Activated naive CD4-positive, alpha-beta T cell treated with anti-CD3 and anti-CD28 coated beads, Interleukin-2, amount 50 U/mL, for 72 hours (primary cell): ENCODE results near the gene GRB14. TPM values are rescaled to one million over a fixed set of nuclear protein-coding genes. Genes with fewer than 3 reads are reported as not detected.
"Not testable (repeated sequence)": the region's sequence is repeated elsewhere in the genome, so short reads cannot be mapped to it uniquely, and the experiment has no call there.

ENCODE experiments used
- ATAC-seq, 2 donors: fragments of 150-1000 bp; cut with Tn5 transposase; 2 replicates each; pipeline ENCODE4 v1.10.0; 2021; ENCODE audit warnings: mild to moderate bottlenecking in 2 of 2, moderate library complexity in 2 of 2
- DNase-seq, 2 donors: peaks; one replicate each; pipeline ENCODE4 v3.0.0; 2021 to 2022; ENCODE audit warnings: low spot score in 2 of 2
- H3K27ac Mint-ChIP-seq, 2 donors: one replicate each; pipeline ENCODE4 v1.8.0; 2022; ENCODE audit warnings: mild to moderate bottlenecking in 2 of 2, mixed read lengths in 2 of 2
- H3K36me3 Mint-ChIP-seq, 2 donors: one replicate each; pipeline ENCODE4 v1.8.0; 2022; ENCODE audit warnings: mixed read lengths in 2 of 2
- H3K9me3 Mint-ChIP-seq, 2 donors: one replicate each; pipeline ENCODE4 v1.8.0; 2022; ENCODE audit warnings: mixed read lengths in 2 of 2
- total RNA-seq, 2 donors: library from RNA; stranded (reverse); gene quantifications; one replicate each; pipeline ENCODE4 v1.2.3, GENCODE V29; 2022

GRB14 gene
- total RNA-seq, 2 donors from 2014 or later, result not detected

DNA sequence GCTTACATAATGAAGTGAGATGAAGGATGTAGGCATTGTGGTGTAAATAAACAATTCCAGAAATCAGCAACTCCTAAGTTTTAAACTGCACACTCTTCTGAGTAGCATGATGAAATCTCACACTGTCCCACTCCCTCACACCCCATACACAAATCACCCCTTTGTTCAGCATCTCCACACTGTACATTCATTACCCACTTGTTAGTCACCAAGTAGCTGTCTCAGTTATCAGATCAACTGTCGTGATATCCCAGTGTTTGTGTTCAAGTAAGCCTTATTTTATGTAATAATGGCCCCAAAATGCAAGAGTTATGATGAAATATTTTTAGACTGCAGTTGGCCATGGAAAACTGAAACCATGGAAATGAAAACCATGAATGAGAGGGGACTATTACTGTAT, 135.7 kb downstream of the GRB14 start:
- peaks cover 0 to 15% of the 10 kb centered on the region in 2 donors for H3K9me3 Mint-ChIP-seq
- no peak for ATAC-seq

DNA sequence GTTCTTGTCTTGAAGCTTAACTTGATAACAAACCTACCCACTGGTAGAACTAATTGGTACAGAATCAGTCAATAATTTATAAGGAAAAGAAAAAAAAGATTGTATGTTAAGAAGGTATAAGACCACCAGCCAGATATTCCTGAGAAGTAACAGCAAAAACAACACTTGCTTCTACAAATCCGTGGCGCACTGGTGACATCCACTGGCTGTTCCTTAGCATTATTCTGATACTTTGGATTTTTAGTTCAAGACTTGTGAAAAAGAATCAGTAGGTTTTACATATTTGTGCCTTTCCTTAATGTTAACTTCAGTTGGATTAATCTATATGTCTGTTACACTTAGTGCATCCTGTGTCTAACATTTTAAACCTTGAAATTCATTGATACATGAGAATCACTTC, 141.8 kb downstream of the GRB14 start:
- Mint-ChIP-seq H3K27ac (no peak overlapping the region), H3K9me3 (peaks cover 0 to 7% of the 10 kb centered on the region in 2 donors), H3K36me3 (no peaks in the 10 kb centered on the region)
- DNase-seq (no peak), ATAC-seq (no peak)

More for the DNA sequence above, 135.7 kb downstream of the GRB14 start:
- H3K27ac Mint-ChIP-seq, result no peak overlapping the region
- H3K36me3 Mint-ChIP-seq, result no peaks in the 10 kb centered on the region
- DNase-seq, result no peak

DNA sequence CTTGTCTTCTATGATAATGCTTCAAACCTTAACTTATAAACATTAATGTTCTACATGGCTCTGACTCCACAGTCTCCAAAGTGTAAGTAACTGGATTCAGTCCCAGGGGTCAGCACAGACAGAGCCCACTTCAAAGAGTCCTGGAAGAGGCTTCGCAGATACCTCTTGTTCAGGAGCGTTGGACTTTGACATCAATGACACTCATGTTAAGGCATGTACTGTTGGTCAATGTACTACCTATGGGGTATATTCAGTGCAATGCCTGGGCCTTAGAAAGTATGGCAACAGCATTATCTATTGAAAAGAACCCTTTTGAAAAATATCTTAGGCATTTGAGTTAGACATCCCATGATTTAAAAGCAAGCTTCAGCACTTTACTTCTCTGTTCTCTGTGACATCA, 143.1 kb downstream of the GRB14 start:
- Mint-ChIP-seq H3K27ac (no peak overlapping the region), H3K36me3 (no peaks in the 10 kb centered on the region), H3K9me3 (peaks cover 0 to 4% of the 10 kb centered on the region in 2 donors)
- ATAC-seq (no peak), DNase-seq (no peak)

DNA sequence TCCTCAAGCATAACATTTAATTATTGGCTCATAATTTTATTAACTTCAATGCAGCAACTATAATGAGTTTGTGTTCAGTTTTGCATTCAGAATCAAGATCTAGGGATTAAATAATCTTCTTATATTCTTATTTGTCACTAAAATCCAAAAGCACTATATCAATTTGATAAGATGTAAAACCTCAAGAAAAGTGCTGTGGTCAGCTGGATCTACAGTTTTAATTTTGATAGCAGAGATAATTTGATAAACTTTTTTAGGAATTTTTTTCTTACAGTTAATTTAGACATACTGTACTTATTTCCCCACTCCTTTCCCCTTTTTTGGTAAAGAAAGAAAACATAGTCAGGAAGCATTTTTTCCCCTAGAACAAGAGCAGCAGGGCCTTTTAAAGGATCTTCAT, 146.4 kb downstream of the GRB14 start:
- ATAC-seq (no peak), DNase-seq (no peak)
- H3K36me3 Mint-ChIP-seq, result no peaks in the 10 kb centered on the region
- no peak overlapping the region for H3K27ac Mint-ChIP-seq
- H3K9me3 Mint-ChIP-seq, result no peaks in the 10 kb centered on the region

DNA sequence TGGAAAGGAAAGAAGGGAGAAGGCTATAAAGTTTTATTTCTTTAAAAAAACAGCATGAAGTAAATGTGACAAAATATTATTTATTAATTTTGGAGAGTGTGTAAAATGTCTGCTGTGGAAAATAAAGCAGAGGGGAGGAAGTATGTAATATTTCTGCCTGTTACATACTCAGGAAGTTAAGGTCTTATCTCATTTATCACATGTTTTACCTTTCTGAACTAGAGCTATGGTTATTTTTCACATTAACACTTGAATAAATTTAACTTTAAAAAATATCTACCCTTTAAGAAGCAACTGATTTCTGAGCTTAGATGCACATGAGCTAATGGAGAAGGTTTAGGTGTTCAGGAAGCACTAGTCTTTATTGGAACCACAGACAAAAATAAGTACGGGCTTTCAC, 148.3 kb downstream of the GRB14 start:
- ATAC-seq, result no peak
- DNase-seq, result no peak
- Mint-ChIP-seq H3K27ac (no peak overlapping the region), H3K9me3 (no peaks in the 10 kb centered on the region), H3K36me3 (no peaks in the 10 kb centered on the region)

DNA sequence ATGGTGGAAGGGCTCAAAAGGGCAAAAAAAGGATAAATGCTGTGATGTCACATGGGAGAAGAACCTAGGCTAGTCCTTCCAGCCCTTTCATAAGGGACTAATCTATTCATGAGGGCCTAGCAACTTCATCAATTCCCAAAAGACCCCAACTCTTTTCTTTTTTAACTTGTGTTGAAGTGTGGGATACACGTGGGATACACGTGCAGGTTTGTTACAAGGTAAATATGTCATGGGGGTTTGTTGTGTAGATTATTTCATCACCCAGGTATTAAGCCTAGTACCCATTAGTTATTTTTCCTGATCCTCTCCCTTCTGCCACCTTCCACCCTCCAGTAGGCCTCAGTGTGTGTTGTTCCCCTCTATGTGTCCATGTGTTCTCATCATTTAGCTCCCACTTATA, 156.2 kb downstream of the GRB14 start:
- not testable (repeated sequence) for DNase-seq, H3K27ac Mint-ChIP-seq, ATAC-seq, H3K36me3 Mint-ChIP-seq
- H3K9me3 Mint-ChIP-seq, result peaks cover 10 to 17% of the 10 kb centered on the region in 2 donors

DNA sequence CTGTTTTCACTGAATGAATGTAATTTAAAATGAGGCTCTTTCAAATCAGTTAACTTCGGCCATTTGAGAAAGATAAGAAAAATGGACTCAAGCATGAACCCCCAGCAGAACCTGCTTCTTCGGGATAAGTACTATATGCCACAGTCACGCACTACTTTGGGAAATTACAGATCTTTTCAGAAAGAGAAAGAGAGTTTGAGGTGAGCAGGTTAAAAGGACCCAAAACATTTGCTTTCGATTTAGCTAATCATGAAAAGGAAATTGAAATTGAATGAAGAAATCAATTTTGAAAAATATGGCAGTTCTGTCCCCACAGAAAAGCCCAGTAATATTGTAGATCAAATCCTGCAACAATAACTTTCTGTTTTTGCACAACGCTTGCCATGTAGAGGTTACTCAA, 156.9 kb downstream of the GRB14 start:
- DNase-seq, result no peak
- peaks cover 10 to 17% of the 10 kb centered on the region in 2 donors for H3K9me3 Mint-ChIP-seq
- no peaks in the 10 kb centered on the region for H3K36me3 Mint-ChIP-seq
- H3K27ac Mint-ChIP-seq, result no peak overlapping the region
- no peak for ATAC-seq

DNA sequence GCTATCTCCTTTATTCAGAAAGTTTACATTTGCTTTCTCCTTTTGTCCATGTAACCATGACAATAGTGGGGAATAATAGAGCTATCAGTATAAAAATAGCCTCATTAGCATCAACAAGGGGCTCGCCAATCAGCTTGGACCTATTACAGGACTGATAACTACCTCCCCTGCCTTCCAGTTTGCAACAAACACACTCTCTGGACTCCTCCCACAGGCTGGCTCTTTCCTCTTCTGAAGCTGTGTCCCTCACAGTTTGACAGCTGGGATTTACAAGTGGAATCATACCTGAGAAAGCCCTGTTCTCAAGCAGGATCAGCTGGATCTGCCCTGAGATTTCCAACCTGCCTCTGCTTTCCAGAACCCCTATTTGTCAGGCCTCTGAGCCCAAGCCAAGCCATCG, 162.5 kb downstream of the GRB14 start:
- H3K27ac Mint-ChIP-seq, result no peak overlapping the region
- no peak for ATAC-seq
- no peak for DNase-seq
- peaks cover 17 to 20% of the 10 kb centered on the region in 2 donors for H3K9me3 Mint-ChIP-seq
- no peaks in the 10 kb centered on the region for H3K36me3 Mint-ChIP-seq

DNA sequence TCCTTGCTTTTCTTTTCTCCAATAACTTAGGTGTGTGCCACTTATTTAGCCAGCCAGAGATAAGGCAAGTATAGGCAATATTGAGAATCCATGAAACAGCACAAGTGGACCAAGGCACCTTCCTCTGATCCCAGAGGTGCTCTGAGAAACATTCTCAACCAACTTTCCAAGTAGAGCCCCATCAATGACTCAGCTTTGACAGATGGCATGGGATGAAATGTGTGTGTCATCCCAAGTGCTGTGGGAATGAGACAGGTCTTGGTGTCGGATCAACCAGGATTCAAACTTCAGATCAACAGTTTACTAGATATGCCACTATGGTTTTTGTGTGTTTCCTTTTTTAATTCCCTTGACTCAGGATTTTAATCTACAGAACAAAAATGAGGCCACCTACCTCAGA, 164.0 kb downstream of the GRB14 start:
- DNase-seq (no peak), ATAC-seq (no peak)
- no peaks in the 10 kb centered on the region for H3K36me3 Mint-ChIP-seq
- H3K9me3 Mint-ChIP-seq, result peaks cover 6 to 20% of the 10 kb centered on the region in 2 donors
- H3K27ac Mint-ChIP-seq, result no peak overlapping the region

DNA sequence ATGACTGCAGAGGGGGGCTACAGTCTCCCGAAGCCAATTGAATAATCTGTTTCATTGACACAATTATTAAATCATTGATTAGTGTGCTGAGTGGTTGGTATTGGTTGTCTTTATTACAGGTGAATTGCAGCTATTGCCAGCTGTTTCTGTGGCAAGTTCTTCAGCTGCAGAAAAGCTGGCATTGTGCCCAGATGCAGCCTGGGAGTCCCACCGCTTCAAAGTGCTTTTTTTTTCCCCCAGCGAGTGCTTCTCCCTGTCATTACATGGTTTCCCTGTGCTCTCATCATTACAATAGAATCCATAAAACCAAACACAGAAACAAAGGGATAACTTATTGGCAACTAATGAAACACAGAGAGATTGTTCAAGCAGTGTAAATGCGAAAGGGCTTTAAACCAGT, 164.7 kb downstream of the GRB14 start:
- DNase-seq (no peak), ATAC-seq (no peak)
- Mint-ChIP-seq H3K27ac (no peak overlapping the region), H3K9me3 (peaks cover 6 to 16% of the 10 kb centered on the region in 2 donors), H3K36me3 (no peaks in the 10 kb centered on the region)

DNA sequence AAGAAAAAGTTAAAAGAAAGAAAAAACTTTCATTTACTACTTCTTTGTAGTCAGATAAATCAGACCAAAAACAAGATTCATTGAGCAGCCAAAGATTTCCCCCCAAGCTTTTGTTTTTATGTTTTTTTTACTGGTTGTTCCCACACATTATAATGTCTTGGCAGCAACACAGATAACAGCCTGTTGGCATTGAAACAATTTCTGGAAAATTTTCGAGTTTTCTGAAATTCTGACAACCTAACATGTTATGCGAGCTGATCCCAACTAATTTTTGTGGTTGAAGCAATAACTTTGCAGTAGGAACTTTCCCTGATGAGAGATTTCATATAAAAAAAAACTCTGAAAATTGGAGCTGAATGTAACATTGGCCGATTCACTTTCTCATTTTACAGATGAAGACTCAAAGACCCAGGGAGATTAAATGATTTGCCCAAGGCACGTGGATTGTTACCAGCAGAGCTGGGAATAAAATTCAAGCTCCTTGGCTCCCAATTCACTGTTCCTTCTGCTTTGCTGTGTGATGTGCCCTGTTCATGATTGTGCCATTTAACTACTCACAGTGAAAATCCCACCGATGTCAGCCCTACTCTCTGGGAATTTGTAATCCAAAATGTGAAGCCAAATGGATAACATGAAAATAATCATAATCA, 167.5 kb downstream of the GRB14 start:
- H3K27ac Mint-ChIP-seq, result no peak overlapping the region
- ATAC-seq, result no peak

DNA sequence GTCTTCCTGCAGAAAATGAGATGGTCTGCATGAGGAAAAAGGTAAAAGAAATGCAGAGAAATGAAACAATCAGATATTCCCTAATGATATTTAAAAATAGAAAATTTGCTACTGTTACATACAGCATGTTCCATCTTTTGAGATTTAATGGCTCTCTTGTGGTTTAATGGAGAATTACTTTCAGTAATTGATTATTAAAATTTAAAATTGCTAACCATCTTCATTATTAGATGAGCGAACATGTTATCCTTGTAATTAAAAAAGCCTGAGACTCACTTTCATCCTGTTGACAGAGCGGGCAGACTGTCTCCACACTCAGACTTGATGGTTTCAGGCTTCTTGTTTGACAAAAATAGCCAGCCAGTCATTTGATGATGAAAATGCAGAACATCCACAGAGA, 171.0 kb downstream of the GRB14 start:
- Mint-ChIP-seq H3K27ac (no peak overlapping the region), H3K9me3 (peaks cover 0 to 16% of the 10 kb centered on the region in 2 donors), H3K36me3 (peaks cover 0 to 5% of the 10 kb centered on the region in 2 donors)
- ATAC-seq (no peak), DNase-seq (no peak)

More for the DNA sequence above, 167.5 kb downstream of the GRB14 start:
- peaks cover 3 to 21% of the 10 kb centered on the region in 2 donors for H3K9me3 Mint-ChIP-seq
- H3K36me3 Mint-ChIP-seq, result peaks cover 0 to 5% of the 10 kb centered on the region in 2 donors
- DNase-seq, result no peak

DNA sequence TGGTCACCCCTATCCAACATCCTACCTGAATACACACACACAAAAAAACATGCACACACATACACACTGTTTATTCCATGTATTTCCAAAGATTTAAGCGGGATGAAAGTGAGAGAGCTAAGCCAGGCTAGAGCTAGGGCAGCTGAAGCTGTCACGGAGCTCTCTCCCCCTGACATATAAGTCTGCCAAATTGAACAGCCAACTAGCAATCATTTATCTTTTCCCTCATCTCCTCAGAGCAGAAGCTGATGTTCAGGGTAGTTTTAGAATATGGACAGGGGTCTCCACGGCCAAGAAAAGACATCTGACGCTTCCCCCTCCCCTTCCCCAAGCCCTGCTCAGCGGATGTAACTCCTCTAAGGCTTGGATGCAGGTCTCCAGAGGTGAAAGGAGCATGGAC, 171.6 kb downstream of the GRB14 start:
- ATAC-seq, result no peak
- no peak overlapping the region for H3K27ac Mint-ChIP-seq

DNA sequence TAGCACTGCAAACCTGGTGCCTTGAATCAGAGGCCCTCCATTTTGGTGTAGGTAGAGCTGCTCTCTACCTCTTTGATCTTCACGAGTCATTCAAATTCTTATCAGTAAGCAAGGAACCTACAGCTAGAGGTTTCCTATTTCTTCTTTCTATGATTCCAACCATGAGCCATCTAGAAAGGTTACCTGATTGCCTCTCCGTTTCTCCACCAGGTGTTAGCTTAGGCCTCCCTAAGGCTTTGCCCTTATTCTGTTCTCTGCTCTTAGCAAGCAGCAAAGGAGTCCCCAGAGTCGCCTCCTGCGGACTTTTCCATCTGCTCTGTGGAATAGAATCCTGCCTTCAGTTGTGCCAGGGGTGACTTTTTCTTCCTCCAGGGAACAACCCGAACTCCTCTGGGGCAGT, 173.6 kb downstream of the GRB14 start:
- no peak for DNase-seq
- ATAC-seq, result no peak
- H3K36me3 Mint-ChIP-seq, result peaks cover 0 to 5% of the 10 kb centered on the region in 2 donors
- H3K27ac Mint-ChIP-seq, result no peak overlapping the region
- peaks cover 5 to 8% of the 10 kb centered on the region in 2 donors for H3K9me3 Mint-ChIP-seq

More for the DNA sequence above, 171.6 kb downstream of the GRB14 start:
- H3K36me3 Mint-ChIP-seq, result peaks cover 0 to 5% of the 10 kb centered on the region in 2 donors
- peaks cover 0 to 11% of the 10 kb centered on the region in 2 donors for H3K9me3 Mint-ChIP-seq
- no peak for DNase-seq

Other genes starting within 250 kb of the GRB14 start
- under 1 TPM; 0.04 to 0.18 TPM for gene COBLL1, start 220.3 kb upstream of the GRB14 start, total RNA-seq